ENCODE measurements around the gene OTOP2.
A peak's percentile ranks its signal among the peaks of the same experiment; 100 is the strongest.
"Not testable (repeated sequence)": the region's sequence is repeated elsewhere in the genome, so short reads cannot be mapped to it uniquely, and the experiment has no call there.

Gene OTOP2

GRCh38 chr17:74901353-74902135 is 22.5 kb upstream of the OTOP2 start:
- DNase-seq = no peak

- no peak for DNase-seq
Measured at GRCh38 chr17:74903034-74903433, 21.0 kb upstream of the OTOP2 start.

- DNase-seq = no peak
Measured at GRCh38 chr17:74903671-74904070, 20.4 kb upstream of the OTOP2 start.

GRCh38 chr17:74904687-74905409 is 19.2 kb upstream of the OTOP2 start:
- DNase-seq = no peak

GRCh38 chr17:74906214-74906793 is 17.8 kb upstream of the OTOP2 start:
- not testable (repeated sequence) for DNase-seq

GRCh38 chr17:74907012-74907411 is 17.1 kb upstream of the OTOP2 start:
- no peak for DNase-seq

- DNase-seq = not testable (repeated sequence)
Measured at GRCh38 chr17:74909097-74909496, 15.0 kb upstream of the OTOP2 start.

GRCh38 chr17:74911423-74911822 is 12.7 kb upstream of the OTOP2 start:
- not testable (repeated sequence) for DNase-seq

GRCh38 chr17:74916136-74916850 is 7.8 kb upstream of the OTOP2 start:
- DNase-seq = no peak

GRCh38 chr17:74916851-74917199 is 7.2 kb upstream of the OTOP2 start:
- DNase-seq = no peak

GRCh38 chr17:74917430-74917829 is 6.6 kb upstream of the OTOP2 start:
- peak in 1 of 2 donors; percentile 30 for DNase-seq

GRCh38 chr17:74918906-74919305 is 5.2 kb upstream of the OTOP2 start:
- no peak for DNase-seq

- DNase-seq = no peak
Measured at GRCh38 chr17:74919440-74920305, 4.4 kb upstream of the OTOP2 start.

GRCh38 chr17:74920306-74920620 is 3.8 kb upstream of the OTOP2 start:
- no peak for DNase-seq

- no peak for DNase-seq
Measured at GRCh38 chr17:74920642-74921025, 3.4 kb upstream of the OTOP2 start.

GRCh38 chr17:74921026-74921681 is 2.9 kb upstream of the OTOP2 start:
- DNase-seq = no peak

- DNase-seq = no peak
Measured at GRCh38 chr17:74921769-74922168, 2.3 kb upstream of the OTOP2 start.

GRCh38 chr17:74922172-74922571 is 1.9 kb upstream of the OTOP2 start:
- no peak for DNase-seq

- DNase-seq = no peak
Measured at GRCh38 chr17:74922694-74923537, 1.2 kb upstream of the OTOP2 start, which contains the start of gene USH1G. USH1G (minus strand) TSS chr17:74923255; CDS start chr17:74923073, 182 bp downstream.

GRCh38 chr17:74923538-74924249 is 379 bp upstream of the OTOP2 start:
- peak in 1 of 2 donors; percentile 54 for DNase-seq

Measured in bone marrow (tissue), 2 donors.